C4-2B (cell line): ENCODE data around the gene HS3ST4.

Experiments
- CTCF ChIP-seq: fragments of 450-650 bp; conservative IDR thresholded peaks from 2 replicates; pipeline ENCODE4 v1.5.1; 2017; ENCODE audit warnings: mild to moderate bottlenecking
- ZFX ChIP-seq: fragments of 450-650 bp; IDR thresholded peaks from 2 replicates; pipeline ENCODE4 v1.6.1; 2017

- TF ChIP-seq CTCF (peak; percentile 80), ZFX (no peak)
These were observed 147.0 kb downstream of the HS3ST4 start for GRCh38 chr16:25838724-25839186.
